H1 (cell line): ENCODE results near the gene ASTN1. TPM values are rescaled to one million over a fixed set of nuclear protein-coding genes. Genes with fewer than 3 reads are reported as not detected.

Experiments
- CBX8 ChIP-seq: fragments of 300-800, 300-1000 bp; sonication (generic); IDR thresholded peaks from 2 replicates; pipeline ENCODE4 v1.7.1; 2016; ENCODE audit warnings: low read depth, low read length, borderline replicate concordance
- CHD1 ChIP-seq: IDR thresholded peaks from 2 replicates; pipeline ENCODE4 v1.6.1; 2012; ENCODE audit warnings: low read depth, low read length, improper control_type of control experiment
- CHD7 ChIP-seq: fragments of 300-600 bp; sonication (generic); IDR thresholded peaks from 2 replicates; pipeline ENCODE4 v1.7.1; 2012; ENCODE audit warnings: low read length, moderate library complexity, mild to moderate bottlenecking, inconsistent platforms; ENCODE audit not compliant: insufficient replicate concordance
- HDAC6 ChIP-seq: IDR thresholded peaks from one replicate; pipeline ENCODE4 v1.7.1; 2012; ENCODE audit warnings: low read depth, mild to moderate bottlenecking, inconsistent platforms, low read length, moderate library complexity
- POLR2AphosphoS5 ChIP-seq: IDR thresholded peaks from 2 replicates; pipeline ENCODE4 v1.6.1; 2011; ENCODE audit warnings: low read depth, low read length
- RAD21 ChIP-seq, 2 experiments: IDR thresholded peaks in 1 of 2; conservative IDR thresholded peaks in 1 of 2; 2 replicates each; pipeline ENCODE4 v1.6.1; 2011; ENCODE audit warnings: low read depth in 2 of 2, low read length in 2 of 2, improper control_type of control experiment in 1 of 2, inconsistent platforms in 1 of 2, mild to moderate bottlenecking in 1 of 2, moderate library complexity in 1 of 2
- SAP30 ChIP-seq: fragments of 300-600 bp; sonication (generic); IDR thresholded peaks from 2 replicates; pipeline ENCODE4 v1.7.1; 2012; ENCODE audit warnings: low read length, moderate library complexity, mild to moderate bottlenecking, inconsistent platforms; ENCODE audit not compliant: insufficient read depth, insufficient replicate concordance
- SIN3A ChIP-seq, 2 experiments: IDR thresholded peaks in 1 of 2; conservative IDR thresholded peaks in 1 of 2; 2 replicates each; pipeline ENCODE4 v1.6.1; 2011 to 2012; ENCODE audit warnings: low read length in 2 of 2, improper control_type of control experiment in 1 of 2, low read depth in 1 of 2, mild to moderate bottlenecking in 1 of 2
- polyA plus RNA-seq, 7 experiments: library from polyadenylated mRNA; depleted of rRNA in 3 of 7; stranded (reverse) in 5 of 7; unstranded in 2 of 7; fragments of >200 nt in 5 of 7; fragments of 200-250 nt in 2 of 7; gene quantifications; 1 replicate in 5 of 7; 2 replicates in 1 of 7; 4 replicates in 1 of 7; pipeline versions ENCODE4 v1.2.1 to v1.2.3, GENCODE V29; 2011 to 2013; ENCODE audit warnings: missing spikeins in 2 of 7, mixed read lengths in 2 of 7
- total RNA-seq: library from RNA; stranded (reverse); fragmentation: NEBNext Ultra II Directional; extraction: Animal tissue kit (Norgen Biotek cat#: 25700); gene quantifications from 2 replicates; pipeline ENCODE4 v1.2.1, GENCODE V29; 2021

ASTN1 gene
- total and polyA plus RNA-seq, 2 of the 8 experiments (the other 6 are each of a cell fraction or from before 2014, with no cell fraction given), result 2.9 to 4.1 TPM

- TF ChIP-seq CHD7 (no peak), SAP30 (no peak), CHD1 (no peak), RAD21 (IDR thresholded peaks at IDR 0.05 in 1 of 2, conservative IDR thresholded peaks at IDR 0.05 in 1 of 2; ENCODE audit: low read depth in 2 of 2, low read length in 2 of 2) (peak; percentile 89 to 92), SIN3A (conservative IDR thresholded peaks at IDR 0.05 in 1 of 2, IDR thresholded peaks at IDR 0.05 in 1 of 2; ENCODE audit: low read depth in 1 of 2, low read length in 2 of 2) (peak in 1 of 2 experiments; percentile 72; a peak in 1 of 4 replicates), HDAC6 (no peak), CBX8 (no peak), POLR2AphosphoS5 (no peak)
These were observed 266.9 kb downstream of the ASTN1 start (continued) for GRCh38 chr1:176897350-176898236.
